ENCODE data around the gene COL15A1.

The COL15A1 gene

DNA sequence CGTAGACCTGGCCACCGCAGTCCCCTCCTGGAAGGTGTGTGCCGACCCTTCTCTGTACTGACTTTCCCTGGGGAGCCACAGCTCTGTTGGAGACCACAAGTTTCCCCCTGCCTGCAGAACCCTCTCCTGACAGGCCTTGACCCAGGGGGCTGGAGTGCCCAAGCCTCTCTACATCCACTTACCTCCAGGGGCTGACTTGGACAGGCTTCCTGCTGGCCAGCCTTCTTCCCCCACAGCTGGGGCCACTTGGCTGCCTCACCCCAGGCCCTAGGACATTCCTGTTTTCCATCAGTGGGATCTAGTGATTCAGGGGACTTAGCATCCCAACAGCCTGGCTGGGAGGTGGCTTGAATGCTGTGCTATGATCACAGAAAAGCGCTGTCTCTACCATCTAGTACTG is 23.6 kb downstream of the COL15A1 start:
- Histone ChIP-seq H3K9me2 (replicated peaks; ENCODE audit: control insufficient read depth, low read length) (no peaks in the 10 kb centered on the region), H3K27me3 (ENCODE audit: control insufficient read depth, low read length) (0 out of 2 replicates have a peak, but pooled peaks cover 7% of the 10 kb centered on the region), H3K4me1 (ENCODE audit: control insufficient read depth, low read length) (no peaks in the 10 kb centered on the region), H3F3A (ENCODE audit: control insufficient read depth, insufficient read depth) (no peaks in the 10 kb centered on the region), H4K20me1 (ENCODE audit: control insufficient read depth, insufficient read depth, low read depth, low read length) (no peaks in the 10 kb centered on the region), H3K36me3 (ENCODE audit: control insufficient read depth, low read length) (no peaks in the 10 kb centered on the region), H3K79me2 (ENCODE audit: control insufficient read depth, low read length) (no peaks in the 10 kb centered on the region), H3K9me3 (ENCODE audit: control insufficient read depth, insufficient read depth, low read length) (no peaks in the 10 kb centered on the region), H3K4me2 (ENCODE audit: low read length) (no peak overlapping the region), H3K27ac (ENCODE audit: low read depth, low read length) (no peak overlapping the region), H3K4me3 (ENCODE audit: low read length) (no peak overlapping the region)
- TF ChIP-seq EZH2phosphoT487 (IDR thresholded peaks at IDR 0.05; ENCODE audit: borderline replicate concordance, low read length): no peak
- TF ChIP-seq, protein P1, sequence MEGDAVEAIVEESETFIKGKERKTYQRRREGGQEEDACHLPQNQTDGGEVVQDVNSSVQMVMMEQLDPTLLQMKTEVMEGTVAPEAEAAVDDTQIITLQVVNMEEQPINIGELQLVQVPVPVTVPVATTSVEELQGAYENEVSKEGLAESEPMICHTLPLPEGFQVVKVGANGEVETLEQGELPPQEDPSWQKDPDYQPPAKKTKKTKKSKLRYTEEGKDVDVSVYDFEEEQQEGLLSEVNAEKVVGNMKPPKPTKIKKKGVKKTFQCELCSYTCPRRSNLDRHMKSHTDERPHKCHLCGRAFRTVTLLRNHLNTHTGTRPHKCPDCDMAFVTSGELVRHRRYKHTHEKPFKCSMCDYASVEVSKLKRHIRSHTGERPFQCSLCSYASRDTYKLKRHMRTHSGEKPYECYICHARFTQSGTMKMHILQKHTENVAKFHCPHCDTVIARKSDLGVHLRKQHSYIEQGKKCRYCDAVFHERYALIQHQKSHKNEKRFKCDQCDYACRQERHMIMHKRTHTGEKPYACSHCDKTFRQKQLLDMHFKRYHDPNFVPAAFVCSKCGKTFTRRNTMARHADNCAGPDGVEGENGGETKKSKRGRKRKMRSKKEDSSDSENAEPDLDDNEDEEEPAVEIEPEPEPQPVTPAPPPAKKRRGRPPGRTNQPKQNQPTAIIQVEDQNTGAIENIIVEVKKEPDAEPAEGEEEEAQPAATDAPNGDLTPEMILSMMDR (IDR thresholded peaks at IDR 0.05; ENCODE audit: low read depth, low read length, poor library complexity, severe bottlenecking): no peak

- Histone ChIP-seq H3K4me1 (ENCODE audit: control insufficient read depth, low read length) (no peaks in the 10 kb centered on the region), H4K20me1 (ENCODE audit: control insufficient read depth, insufficient read depth, low read depth, low read length) (no peaks in the 10 kb centered on the region), H3K9me3 (ENCODE audit: control insufficient read depth, insufficient read depth, low read length) (no peaks in the 10 kb centered on the region), H3K4me3 (ENCODE audit: low read length) (no peak overlapping the region), H3K9me2 (replicated peaks; ENCODE audit: control insufficient read depth, low read length) (no peaks in the 10 kb centered on the region), H3K79me2 (ENCODE audit: control insufficient read depth, low read length) (no peaks in the 10 kb centered on the region), H3K27ac (ENCODE audit: low read depth, low read length) (no peak overlapping the region), H3K27me3 (ENCODE audit: control insufficient read depth, low read length) (0 out of 2 replicates have a peak, but pooled peaks cover 7% of the 10 kb centered on the region), H3K36me3 (ENCODE audit: control insufficient read depth, low read length) (no peaks in the 10 kb centered on the region), H3F3A (ENCODE audit: control insufficient read depth, insufficient read depth) (no peaks in the 10 kb centered on the region), H3K4me2 (ENCODE audit: low read length) (no peak overlapping the region)
- TF ChIP-seq, protein P1 (IDR thresholded peaks at IDR 0.05; ENCODE audit: low read depth, low read length, poor library complexity, severe bottlenecking): no peak
- TF ChIP-seq EZH2phosphoT487 (IDR thresholded peaks at IDR 0.05; ENCODE audit: borderline replicate concordance, low read length): no peak
Observed at GRCh38 chr9:98967680-98968079, 24.0 kb downstream of the COL15A1 start.

DNA sequence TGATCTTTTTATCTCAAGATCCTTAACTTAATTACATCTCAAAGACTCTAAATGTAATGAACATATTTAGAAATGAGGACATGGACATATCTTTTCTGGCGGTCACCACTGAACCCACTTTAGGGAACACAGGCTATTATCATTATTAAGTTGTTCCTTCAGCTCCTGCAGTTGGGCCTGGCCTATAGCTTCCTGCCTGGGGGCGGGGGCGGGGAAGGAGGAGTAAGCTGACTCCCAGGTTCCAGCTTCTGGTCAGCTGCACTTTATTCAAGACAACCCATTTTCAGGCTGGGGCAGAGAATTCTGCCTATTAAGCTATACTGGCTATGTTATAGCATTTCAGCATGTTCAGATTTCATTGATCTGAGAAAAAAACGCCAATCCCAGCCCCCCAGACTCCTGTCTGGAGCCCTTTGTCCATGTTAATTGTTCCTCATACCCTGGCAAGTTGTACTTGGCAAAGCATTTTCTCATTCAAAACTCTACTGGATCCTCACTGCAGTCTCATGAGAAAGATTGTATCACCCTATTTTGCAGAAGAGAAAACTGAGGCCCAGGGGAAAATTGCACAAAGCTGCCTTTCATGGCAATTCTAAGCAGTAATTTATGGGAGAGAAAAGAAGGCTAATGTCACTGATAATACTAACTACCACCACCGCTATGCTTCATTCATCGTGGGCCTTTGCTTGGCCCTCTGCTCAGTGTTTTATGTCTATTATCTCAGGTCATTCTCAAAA is 25.1 kb downstream of the COL15A1 start:
- H4K20me1 ChIP-seq (ENCODE audit: control insufficient read depth, insufficient read depth, low read depth, low read length): no peaks in the 10 kb centered on the region
- H3K9me2 ChIP-seq (replicated peaks; ENCODE audit: control insufficient read depth, low read length): no peaks in the 10 kb centered on the region
- no peaks in the 10 kb centered on the region for H3K79me2 ChIP-seq (ENCODE audit: control insufficient read depth, low read length)
- no peak overlapping the region for H3K4me3 ChIP-seq (ENCODE audit: low read length)
- TF ChIP-seq, protein P1 (IDR thresholded peaks at IDR 0.05; ENCODE audit: low read depth, low read length, poor library complexity, severe bottlenecking): no peak
- TF ChIP-seq EZH2phosphoT487 (IDR thresholded peaks at IDR 0.05; ENCODE audit: borderline replicate concordance, low read length): no peak
- no peaks in the 10 kb centered on the region for H3K27me3 ChIP-seq (ENCODE audit: control insufficient read depth, low read length)
- H3K36me3 ChIP-seq (ENCODE audit: control insufficient read depth, low read length): no peaks in the 10 kb centered on the region
- H3K4me1 ChIP-seq (ENCODE audit: control insufficient read depth, low read length): no peaks in the 10 kb centered on the region
- no peaks in the 10 kb centered on the region for H3K9me3 ChIP-seq (ENCODE audit: control insufficient read depth, insufficient read depth, low read length)
- no peak overlapping the region for H3K27ac ChIP-seq (ENCODE audit: low read depth, low read length)
- H3F3A ChIP-seq (ENCODE audit: control insufficient read depth, insufficient read depth): no peaks in the 10 kb centered on the region
- H3K4me2 ChIP-seq (ENCODE audit: low read length): no peak overlapping the region
